HCT116 (cell line): ENCODE results near the gene RBM27.

Source experiments
- EZH2 ChIP-seq: fragments of 200-600 bp; sonication (generic); IDR thresholded peaks from 2 replicates; pipeline ENCODE4 v1.6.1; 2017; ENCODE audit warnings: antibody characterized with exemption, mixed run types
- POLR2A ChIP-seq: IDR thresholded peaks from 2 replicates; pipeline ENCODE4 v1.7.0; 2011; ENCODE audit warnings: borderline replicate concordance; ENCODE audit not compliant: insufficient read depth, insufficient read length; ENCODE audit errors: extremely low read depth
- POLR2AphosphoS5 ChIP-seq: IDR thresholded peaks from 2 replicates; pipeline ENCODE4 v1.6.1; 2011; ENCODE audit warnings: mild to moderate bottlenecking, low read depth, low read length, moderate library complexity
- SIN3A ChIP-seq: IDR thresholded peaks from 2 replicates; pipeline ENCODE4 v1.6.1; 2012; ENCODE audit warnings: low read depth
- SP1 ChIP-seq: IDR thresholded peaks from 2 replicates; pipeline ENCODE4 v1.6.1; 2012; ENCODE audit warnings: low read depth
- YY1 ChIP-seq: IDR thresholded peaks from 2 replicates; pipeline ENCODE4 v1.6.1; 2011; ENCODE audit warnings: low read length, low read depth, moderate library complexity, mild to moderate bottlenecking; ENCODE audit not compliant: insufficient replicate concordance; ENCODE audit errors: extremely low read depth
- TF ChIP-seq, protein P1 (sequence below), 3 experiments: fragments of 200-600 bp in 1 of 3; sonication (generic) in 1 of 3; IDR thresholded peaks in 2 of 3; conservative IDR thresholded peaks in 1 of 3; 2 replicates each; pipeline ENCODE4 v1.5.1; 2012 to 2017; ENCODE audit warnings: low read depth in 2 of 3, low read length in 2 of 3, antibody characterized with exemption in 1 of 3, borderline replicate concordance in 1 of 3, control low read depth in 1 of 3, mild to moderate bottlenecking in 1 of 3, mixed read lengths in 1 of 3, mixed run types in 1 of 3, moderate library complexity in 1 of 3; ENCODE audit not compliant: insufficient read depth in 1 of 3

GRCh38 chr5:146173597-146173996 lies 29.8 kb upstream of the RBM27 start:
- TF ChIP-seq, protein P1, sequence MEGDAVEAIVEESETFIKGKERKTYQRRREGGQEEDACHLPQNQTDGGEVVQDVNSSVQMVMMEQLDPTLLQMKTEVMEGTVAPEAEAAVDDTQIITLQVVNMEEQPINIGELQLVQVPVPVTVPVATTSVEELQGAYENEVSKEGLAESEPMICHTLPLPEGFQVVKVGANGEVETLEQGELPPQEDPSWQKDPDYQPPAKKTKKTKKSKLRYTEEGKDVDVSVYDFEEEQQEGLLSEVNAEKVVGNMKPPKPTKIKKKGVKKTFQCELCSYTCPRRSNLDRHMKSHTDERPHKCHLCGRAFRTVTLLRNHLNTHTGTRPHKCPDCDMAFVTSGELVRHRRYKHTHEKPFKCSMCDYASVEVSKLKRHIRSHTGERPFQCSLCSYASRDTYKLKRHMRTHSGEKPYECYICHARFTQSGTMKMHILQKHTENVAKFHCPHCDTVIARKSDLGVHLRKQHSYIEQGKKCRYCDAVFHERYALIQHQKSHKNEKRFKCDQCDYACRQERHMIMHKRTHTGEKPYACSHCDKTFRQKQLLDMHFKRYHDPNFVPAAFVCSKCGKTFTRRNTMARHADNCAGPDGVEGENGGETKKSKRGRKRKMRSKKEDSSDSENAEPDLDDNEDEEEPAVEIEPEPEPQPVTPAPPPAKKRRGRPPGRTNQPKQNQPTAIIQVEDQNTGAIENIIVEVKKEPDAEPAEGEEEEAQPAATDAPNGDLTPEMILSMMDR (IDR thresholded peaks at IDR 0.05 in 2 of 3, conservative IDR thresholded peaks at IDR 0.05 in 1 of 3; ENCODE audit: borderline replicate concordance in 1 of 3, insufficient read depth in 1 of 3, low read depth in 2 of 3, low read length in 2 of 3) = no peak
- TF ChIP-seq POLR2AphosphoS5 (no peak), POLR2A (no peak), SIN3A (no peak), EZH2 (no peak), YY1 (no peak), SP1 (no peak)
